HL-60 (cell line): ENCODE measurements around the gene HSDL2.

Experiments
- POLR2AphosphoS5 ChIP-seq: IDR thresholded peaks from 2 replicates; pipeline ENCODE4 v1.6.1; 2012; ENCODE audit warnings: low read depth
- SPI1 ChIP-seq: IDR thresholded peaks from 2 replicates; pipeline ENCODE4 v1.6.1; 2012; ENCODE audit warnings: low read depth, mild to moderate bottlenecking, borderline replicate concordance
- TF ChIP-seq, protein P1 (sequence below): IDR thresholded peaks from one replicate; pipeline ENCODE4 v1.5.1; 2011; ENCODE audit warnings: low read length, control low read depth, inconsistent platforms; ENCODE audit not compliant: insufficient read depth
- TF ChIP-seq, protein P2 (sequence below): IDR thresholded peaks from 2 replicates; pipeline ENCODE4 v1.6.1; 2012; ENCODE audit warnings: low read depth; ENCODE audit not compliant: insufficient replicate concordance

DNA sequence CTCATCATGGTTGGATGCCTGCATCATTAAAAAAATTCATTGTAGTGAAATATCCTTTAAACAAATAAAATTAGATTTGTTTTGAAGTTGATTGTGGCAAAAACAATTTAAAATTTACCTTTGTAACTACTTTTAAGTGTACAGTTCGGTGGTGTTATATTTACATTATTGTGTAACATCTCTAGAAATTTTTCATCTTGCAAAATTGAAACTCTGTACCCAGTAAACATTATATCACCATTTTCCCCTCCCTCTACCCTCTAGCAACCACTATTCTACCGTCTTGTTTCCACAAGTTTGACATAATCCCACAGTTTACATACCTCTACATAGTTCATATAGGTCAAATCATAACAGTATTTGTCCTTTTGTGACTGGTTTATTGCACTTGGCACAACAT is 104.7 kb downstream of the HSDL2 start:
- TF ChIP-seq, protein P1, sequence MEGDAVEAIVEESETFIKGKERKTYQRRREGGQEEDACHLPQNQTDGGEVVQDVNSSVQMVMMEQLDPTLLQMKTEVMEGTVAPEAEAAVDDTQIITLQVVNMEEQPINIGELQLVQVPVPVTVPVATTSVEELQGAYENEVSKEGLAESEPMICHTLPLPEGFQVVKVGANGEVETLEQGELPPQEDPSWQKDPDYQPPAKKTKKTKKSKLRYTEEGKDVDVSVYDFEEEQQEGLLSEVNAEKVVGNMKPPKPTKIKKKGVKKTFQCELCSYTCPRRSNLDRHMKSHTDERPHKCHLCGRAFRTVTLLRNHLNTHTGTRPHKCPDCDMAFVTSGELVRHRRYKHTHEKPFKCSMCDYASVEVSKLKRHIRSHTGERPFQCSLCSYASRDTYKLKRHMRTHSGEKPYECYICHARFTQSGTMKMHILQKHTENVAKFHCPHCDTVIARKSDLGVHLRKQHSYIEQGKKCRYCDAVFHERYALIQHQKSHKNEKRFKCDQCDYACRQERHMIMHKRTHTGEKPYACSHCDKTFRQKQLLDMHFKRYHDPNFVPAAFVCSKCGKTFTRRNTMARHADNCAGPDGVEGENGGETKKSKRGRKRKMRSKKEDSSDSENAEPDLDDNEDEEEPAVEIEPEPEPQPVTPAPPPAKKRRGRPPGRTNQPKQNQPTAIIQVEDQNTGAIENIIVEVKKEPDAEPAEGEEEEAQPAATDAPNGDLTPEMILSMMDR: no peak
- no peak for TF ChIP-seq SPI1
- TF ChIP-seq POLR2AphosphoS5: no peak
- TF ChIP-seq, protein P2, sequence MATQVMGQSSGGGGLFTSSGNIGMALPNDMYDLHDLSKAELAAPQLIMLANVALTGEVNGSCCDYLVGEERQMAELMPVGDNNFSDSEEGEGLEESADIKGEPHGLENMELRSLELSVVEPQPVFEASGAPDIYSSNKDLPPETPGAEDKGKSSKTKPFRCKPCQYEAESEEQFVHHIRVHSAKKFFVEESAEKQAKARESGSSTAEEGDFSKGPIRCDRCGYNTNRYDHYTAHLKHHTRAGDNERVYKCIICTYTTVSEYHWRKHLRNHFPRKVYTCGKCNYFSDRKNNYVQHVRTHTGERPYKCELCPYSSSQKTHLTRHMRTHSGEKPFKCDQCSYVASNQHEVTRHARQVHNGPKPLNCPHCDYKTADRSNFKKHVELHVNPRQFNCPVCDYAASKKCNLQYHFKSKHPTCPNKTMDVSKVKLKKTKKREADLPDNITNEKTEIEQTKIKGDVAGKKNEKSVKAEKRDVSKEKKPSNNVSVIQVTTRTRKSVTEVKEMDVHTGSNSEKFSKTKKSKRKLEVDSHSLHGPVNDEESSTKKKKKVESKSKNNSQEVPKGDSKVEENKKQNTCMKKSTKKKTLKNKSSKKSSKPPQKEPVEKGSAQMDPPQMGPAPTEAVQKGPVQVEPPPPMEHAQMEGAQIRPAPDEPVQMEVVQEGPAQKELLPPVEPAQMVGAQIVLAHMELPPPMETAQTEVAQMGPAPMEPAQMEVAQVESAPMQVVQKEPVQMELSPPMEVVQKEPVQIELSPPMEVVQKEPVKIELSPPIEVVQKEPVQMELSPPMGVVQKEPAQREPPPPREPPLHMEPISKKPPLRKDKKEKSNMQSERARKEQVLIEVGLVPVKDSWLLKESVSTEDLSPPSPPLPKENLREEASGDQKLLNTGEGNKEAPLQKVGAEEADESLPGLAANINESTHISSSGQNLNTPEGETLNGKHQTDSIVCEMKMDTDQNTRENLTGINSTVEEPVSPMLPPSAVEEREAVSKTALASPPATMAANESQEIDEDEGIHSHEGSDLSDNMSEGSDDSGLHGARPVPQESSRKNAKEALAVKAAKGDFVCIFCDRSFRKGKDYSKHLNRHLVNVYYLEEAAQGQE: no peak
